GM10266 (cell line): ENCODE data around the gene FRAS1.

Source experiments
- DNase-seq: peaks from one replicate; pipeline ENCODE4 v3.0.0; 2012; ENCODE audit errors: extremely low spot score
- TF ChIP-seq, protein P1 (sequence below): IDR thresholded peaks from 2 replicates; pipeline ENCODE4 v1.5.1; 2012; ENCODE audit warnings: mild to moderate bottlenecking, low read depth; ENCODE audit not compliant: control insufficient read depth, insufficient read depth; ENCODE audit errors: missing control alignments

Gene FRAS1

DNA sequence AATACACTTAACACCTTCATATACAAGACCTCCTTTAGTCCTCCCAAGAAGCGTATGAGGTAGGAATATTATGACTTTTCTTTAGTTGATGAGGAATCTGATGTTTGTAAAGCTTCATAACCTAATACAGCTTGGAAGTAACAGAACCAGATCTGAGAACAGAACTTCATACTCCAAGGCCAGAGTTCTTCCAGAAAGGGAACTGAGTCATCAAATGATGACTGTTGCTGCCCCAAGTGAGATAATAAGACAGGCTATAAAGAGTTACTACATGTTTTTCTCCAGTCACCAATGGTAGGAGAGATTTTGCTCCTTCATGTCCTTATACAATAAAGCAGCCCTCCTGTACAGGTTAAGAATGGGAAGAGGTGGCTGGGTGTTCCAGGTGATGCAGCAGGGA is 420.2 kb downstream of the FRAS1 start:
- no peak for DNase-seq
- TF ChIP-seq, protein P1, sequence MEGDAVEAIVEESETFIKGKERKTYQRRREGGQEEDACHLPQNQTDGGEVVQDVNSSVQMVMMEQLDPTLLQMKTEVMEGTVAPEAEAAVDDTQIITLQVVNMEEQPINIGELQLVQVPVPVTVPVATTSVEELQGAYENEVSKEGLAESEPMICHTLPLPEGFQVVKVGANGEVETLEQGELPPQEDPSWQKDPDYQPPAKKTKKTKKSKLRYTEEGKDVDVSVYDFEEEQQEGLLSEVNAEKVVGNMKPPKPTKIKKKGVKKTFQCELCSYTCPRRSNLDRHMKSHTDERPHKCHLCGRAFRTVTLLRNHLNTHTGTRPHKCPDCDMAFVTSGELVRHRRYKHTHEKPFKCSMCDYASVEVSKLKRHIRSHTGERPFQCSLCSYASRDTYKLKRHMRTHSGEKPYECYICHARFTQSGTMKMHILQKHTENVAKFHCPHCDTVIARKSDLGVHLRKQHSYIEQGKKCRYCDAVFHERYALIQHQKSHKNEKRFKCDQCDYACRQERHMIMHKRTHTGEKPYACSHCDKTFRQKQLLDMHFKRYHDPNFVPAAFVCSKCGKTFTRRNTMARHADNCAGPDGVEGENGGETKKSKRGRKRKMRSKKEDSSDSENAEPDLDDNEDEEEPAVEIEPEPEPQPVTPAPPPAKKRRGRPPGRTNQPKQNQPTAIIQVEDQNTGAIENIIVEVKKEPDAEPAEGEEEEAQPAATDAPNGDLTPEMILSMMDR = no peak

DNA sequence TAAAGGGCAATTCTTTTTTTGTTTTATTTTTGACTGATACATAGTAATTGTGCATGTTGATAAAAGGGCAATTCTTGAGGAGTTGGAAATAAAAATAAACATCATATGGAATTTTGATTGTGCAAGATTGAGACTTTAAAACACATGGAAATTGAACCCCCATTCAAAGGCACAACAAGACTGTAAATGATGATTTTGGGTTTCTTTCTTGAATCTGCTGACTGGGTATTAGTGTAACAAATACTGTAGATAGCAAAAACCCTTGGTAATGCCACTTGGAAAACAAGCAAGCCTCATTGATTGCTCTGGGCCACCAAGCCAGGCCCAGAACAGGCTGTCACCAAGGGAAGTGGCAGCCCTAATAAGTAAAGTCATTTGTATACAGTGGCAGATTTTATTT is 421.4 kb downstream of the FRAS1 start:
- TF ChIP-seq, protein P1 = no peak
- DNase-seq = no peak

DNA sequence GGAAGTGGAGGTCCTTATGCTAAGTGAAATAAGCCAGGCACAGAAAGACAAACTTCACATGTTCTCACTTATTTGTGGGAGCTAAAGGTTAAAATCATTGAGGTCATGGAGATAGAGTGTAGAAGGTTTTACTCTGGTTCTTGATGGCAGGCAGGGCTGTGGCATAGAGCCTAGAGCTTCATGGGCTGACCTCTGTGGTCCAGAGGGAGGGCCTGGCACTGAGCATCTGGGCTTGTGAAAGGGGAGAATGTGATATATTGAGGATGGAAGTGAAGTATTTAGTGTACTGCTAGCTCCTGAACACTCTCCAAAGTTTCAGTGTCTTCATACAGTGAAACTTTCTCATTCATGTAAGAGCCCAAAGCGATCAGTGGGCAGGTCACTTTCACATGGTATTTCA is 423.2 kb downstream of the FRAS1 start:
- TF ChIP-seq, protein P1 = no peak
- DNase-seq = no peak

DNA sequence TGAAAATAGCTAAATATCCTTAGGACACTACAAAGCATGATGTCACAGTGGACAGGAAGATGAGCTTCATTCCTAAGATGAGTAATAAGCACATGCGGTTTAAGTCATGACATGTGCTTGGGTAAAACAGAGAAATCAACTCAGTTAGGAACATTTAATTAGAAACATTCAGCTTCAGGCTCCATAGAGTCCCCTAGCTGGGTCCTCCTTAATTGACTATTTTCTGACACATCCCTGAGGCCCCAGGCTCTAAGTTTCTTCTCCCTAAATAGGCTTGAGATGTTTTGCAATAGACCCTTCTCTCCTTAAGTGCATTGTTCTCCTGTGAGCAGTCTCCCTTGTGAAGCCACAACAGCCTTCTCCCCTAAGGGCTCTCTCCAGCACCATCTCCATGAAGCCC is 424.1 kb downstream of the FRAS1 start:
- DNase-seq = no peak

DNA sequence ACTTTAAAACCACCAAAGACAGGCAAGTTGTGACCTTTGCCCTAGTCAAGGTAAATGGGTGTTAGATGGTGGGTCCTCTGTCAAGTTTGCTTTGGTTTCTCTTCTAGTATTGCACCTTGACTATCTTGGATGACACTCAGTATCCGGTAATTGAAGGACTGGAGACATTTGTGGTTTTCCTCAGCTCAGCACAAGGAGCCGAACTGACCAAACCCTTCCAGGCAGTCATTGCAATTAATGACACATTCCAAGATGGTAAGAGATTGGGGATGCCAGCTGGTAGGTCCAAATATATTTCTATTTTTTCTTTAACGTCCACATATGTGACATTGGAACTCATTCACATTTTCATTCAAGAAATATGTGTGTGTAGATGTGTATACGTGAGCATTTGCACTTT is 425.2 kb downstream of the FRAS1 start:
- DNase-seq = no peak
- TF ChIP-seq, protein P1 = no peak

More for the DNA sequence above, 424.1 kb downstream of the FRAS1 start:
- TF ChIP-seq, protein P1 = no peak

DNA sequence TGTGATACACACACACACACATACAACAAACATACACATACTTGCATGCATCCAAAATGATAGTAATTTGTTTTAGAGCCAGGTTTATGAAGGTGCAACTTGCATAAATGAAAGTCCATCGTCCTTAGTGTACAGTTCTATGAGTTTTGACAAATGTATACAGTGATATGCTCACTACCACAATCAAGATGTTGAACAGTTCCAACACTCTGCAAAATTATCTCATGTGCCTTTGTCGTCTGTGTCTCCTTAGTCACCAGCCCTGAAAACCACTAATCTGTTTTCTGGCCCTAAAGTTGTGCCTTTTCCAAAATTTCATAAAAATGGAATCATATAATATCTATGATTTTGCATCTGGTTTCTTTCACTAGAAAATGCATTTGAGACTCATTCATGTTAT is 426.7 kb downstream of the FRAS1 start:
- TF ChIP-seq, protein P1 = no peak
- no peak for DNase-seq

DNA sequence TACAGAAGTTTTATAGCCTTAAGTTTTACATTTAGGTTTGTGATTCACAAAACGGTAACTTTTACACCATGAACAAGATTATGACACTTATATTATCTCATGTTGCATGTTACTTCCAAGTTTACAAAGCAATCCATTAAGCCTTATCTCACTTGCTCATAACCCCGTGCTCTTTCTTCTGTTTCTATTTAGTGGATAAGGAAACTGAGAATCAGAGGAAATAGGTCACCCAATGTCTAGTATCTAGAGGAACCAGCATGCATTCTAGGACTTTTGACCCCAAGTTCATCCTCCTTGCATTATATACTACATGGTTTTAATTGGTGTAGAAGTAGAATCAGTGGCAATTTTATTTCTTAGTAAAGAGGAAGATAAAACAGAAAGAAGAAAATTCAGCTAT is 427.5 kb downstream of the FRAS1 start:
- no peak for DNase-seq
- TF ChIP-seq, protein P1 = no peak
